OCI-LY1 (cell line): ENCODE measurements around the gene RNF166.

ENCODE experiments used
- H2AFZ ChIP-seq: fragments of 200-600 bp; sonication (generic), shearing (Covaris generic); 2 replicates; pipeline ENCODE4 v1.6.0; 2014; ENCODE audit warnings: antibody characterized with exemption, mild to moderate bottlenecking, low read length
- H3F3A ChIP-seq: fragments of 200-600 bp; sonication (generic), shearing (Covaris generic); 2 replicates; pipeline ENCODE4 v1.6.0; 2014; ENCODE audit warnings: mild to moderate bottlenecking, antibody characterized with exemption, low read length, moderate library complexity; ENCODE audit not compliant: insufficient read depth
- H3K27ac ChIP-seq: fragments of 200-600 bp; sonication (generic); 2 replicates; pipeline ENCODE4 v1.5.1; 2014; ENCODE audit warnings: low read length, mixed run types, mild to moderate bottlenecking, low read depth; ENCODE audit not compliant: poor library complexity, severe bottlenecking
- H3K27me3 ChIP-seq: fragments of 200-600 bp; sonication (generic); 2 replicates; pipeline ENCODE4 v1.6.0; 2014; ENCODE audit warnings: antibody characterized with exemption, mild to moderate bottlenecking, low read length, moderate library complexity; ENCODE audit not compliant: insufficient read depth
- H3K36me3 ChIP-seq: fragments of 200-600 bp; sonication (generic); 2 replicates; pipeline ENCODE4 v1.6.1; 2014; ENCODE audit warnings: mild to moderate bottlenecking, antibody characterized with exemption, low read length, moderate library complexity, mixed read lengths; ENCODE audit not compliant: insufficient read depth
- H3K4me1 ChIP-seq: fragments of 200-600 bp; sonication (generic); 2 replicates; pipeline ENCODE4 v1.5.1; 2014; ENCODE audit warnings: mild to moderate bottlenecking, low read length, moderate library complexity; ENCODE audit not compliant: insufficient read depth, severe bottlenecking
- H3K4me2 ChIP-seq: fragments of 200-600 bp; sonication (generic), shearing (Covaris generic); 2 replicates; pipeline ENCODE4 v1.6.1; 2014; ENCODE audit warnings: low read length
- H3K4me3 ChIP-seq: fragments of 200-600 bp; sonication (generic); 2 replicates; pipeline ENCODE4 v1.5.1; 2014; ENCODE audit warnings: low read length, low read depth, mild to moderate bottlenecking, mixed read lengths; ENCODE audit not compliant: poor library complexity, severe bottlenecking
- H3K79me2 ChIP-seq: fragments of 200-600 bp; shearing (Covaris generic); 2 replicates; pipeline ENCODE4 v1.6.1; 2016; ENCODE audit warnings: mixed run types, low read length, mixed read lengths; ENCODE audit not compliant: insufficient read depth
- H3K9ac ChIP-seq: fragments of 200-600 bp; sonication (generic), shearing (Covaris generic); 2 replicates; pipeline ENCODE4 v1.6.1; 2014; ENCODE audit warnings: mild to moderate bottlenecking, low read length, mixed read lengths
- H3K9me2 ChIP-seq: fragments of 200-600 bp; sonication (generic), shearing (Covaris generic); 2 replicates; pipeline ENCODE4 v1.6.1; 2014; ENCODE audit warnings: low read depth, mild to moderate bottlenecking, low read length, mixed read lengths
- H3K9me3 ChIP-seq: fragments of 200-600 bp; shearing (Covaris generic); 2 replicates; pipeline ENCODE4 v1.6.1; 2014; ENCODE audit warnings: low read length, mixed read lengths
- H4K20me1 ChIP-seq: fragments of 200-600 bp; sonication (generic), shearing (Covaris generic); 2 replicates; pipeline ENCODE4 v1.6.0; 2016; ENCODE audit warnings: mild to moderate bottlenecking, low read length; ENCODE audit not compliant: insufficient read depth
- CTCF ChIP-seq: fragments of 200-600 bp; sonication (generic), shearing (Covaris generic); IDR thresholded peaks from 2 replicates; pipeline ENCODE4 v1.5.1; 2017; ENCODE audit warnings: mild to moderate bottlenecking, antibody characterized with exemption, low read length, moderate library complexity, mixed read lengths
- EZH2 ChIP-seq: fragments of 200-600 bp; sonication (generic), shearing (Covaris generic); IDR thresholded peaks from 2 replicates; pipeline ENCODE4 v1.8.0; 2017; ENCODE audit warnings: borderline replicate concordance, mixed run types, mild to moderate bottlenecking, antibody characterized with exemption, low read length, moderate library complexity, mixed read lengths

Gene RNF166

GRCh38 chr16:88753602-88754001 lies 47.4 kb upstream of the RNF166 start:
- Histone ChIP-seq H4K20me1 (no peaks in the 10 kb centered on the region), H3K4me1 (no peaks in the 10 kb centered on the region), H3K4me2 (no peak overlapping the region), H3K27ac (no peak overlapping the region), H3K9ac (no peak overlapping the region), H2AFZ (no peak overlapping the region), H3K9me3 (no peaks in the 10 kb centered on the region), H3K4me3 (no peak overlapping the region), H3F3A (no peaks in the 10 kb centered on the region), H3K36me3 (no peaks in the 10 kb centered on the region), H3K27me3 (peaks cover under 1% of the 10 kb centered on the region; the same call in 1 of the 2 replicates), H3K79me2 (no peaks in the 10 kb centered on the region), H3K9me2 (no peaks in the 10 kb centered on the region)
- TF ChIP-seq EZH2 (no peak), CTCF (no peak)

GRCh38 chr16:88753191-88753590 lies 47.0 kb upstream of the RNF166 start:
- Histone ChIP-seq H3K9ac (no peak overlapping the region), H3K9me2 (no peaks in the 10 kb centered on the region), H3K79me2 (no peaks in the 10 kb centered on the region), H3K27me3 (peaks cover 3% of the 10 kb centered on the region; the same call in 1 of the 2 replicates), H4K20me1 (no peaks in the 10 kb centered on the region), H3K4me1 (no peaks in the 10 kb centered on the region), H3K4me3 (no peak overlapping the region), H3K27ac (no peak overlapping the region), H3F3A (no peaks in the 10 kb centered on the region), H3K4me2 (no peak overlapping the region), H3K9me3 (no peaks in the 10 kb centered on the region), H2AFZ (no peak overlapping the region), H3K36me3 (no peaks in the 10 kb centered on the region)
- TF ChIP-seq EZH2 (no peak), CTCF (peak; percentile 8; the same call in 1 of the 2 replicates)

DNA sequence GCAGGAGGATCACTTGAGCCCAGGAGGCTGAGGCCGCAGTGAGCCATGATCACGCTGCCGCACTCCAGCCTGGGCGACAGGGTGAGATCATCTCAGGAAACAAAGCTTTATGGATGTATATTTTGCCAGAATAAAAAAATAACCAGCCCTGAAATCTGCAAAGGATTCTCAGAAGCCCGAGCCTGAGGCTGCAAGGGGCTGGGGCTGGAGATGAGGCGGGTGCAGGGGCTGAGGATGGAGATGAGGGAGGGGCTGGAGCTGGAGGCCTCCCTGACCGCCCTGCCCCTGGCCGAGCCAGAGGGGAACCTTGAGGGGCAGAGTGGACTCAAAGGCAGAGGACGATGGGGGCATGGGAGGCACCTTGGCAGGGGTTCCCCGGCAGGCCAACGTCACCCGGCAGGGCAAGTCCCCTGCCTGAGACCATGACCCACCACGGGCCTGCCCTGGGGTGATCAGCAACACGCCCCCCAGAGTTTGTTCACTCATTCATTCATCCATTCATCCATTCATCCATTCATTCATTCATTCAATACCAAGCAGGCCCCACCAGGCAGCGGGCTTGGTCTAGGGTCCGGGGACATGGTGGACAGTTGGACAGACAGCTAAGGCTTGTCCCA lies 46.3 kb upstream of the RNF166 start:
- TF ChIP-seq CTCF (no peak), EZH2 (no peak)
- Histone ChIP-seq H3K4me1 (no peaks in the 10 kb centered on the region), H4K20me1 (no peaks in the 10 kb centered on the region), H2AFZ (no peak overlapping the region), H3K4me3 (no peak overlapping the region), H3K9me2 (no peaks in the 10 kb centered on the region), H3K9ac (no peak overlapping the region), H3K9me3 (no peaks in the 10 kb centered on the region), H3F3A (no peaks in the 10 kb centered on the region), H3K27ac (no peak overlapping the region), H3K36me3 (no peaks in the 10 kb centered on the region), H3K27me3 (peaks cover 3% of the 10 kb centered on the region; the same call in 1 of the 2 replicates), H3K79me2 (no peaks in the 10 kb centered on the region), H3K4me2 (no peak overlapping the region)
